Spinal cord (tissue), 10 donors: ENCODE data around the gene ADAMTS18. TPM values are rescaled to one million over a fixed set of nuclear protein-coding genes. Genes with fewer than 3 reads are reported as not detected.

Experiments used
- DNase-seq, 6 donors: peaks; one replicate each; pipeline versions ENCODE4 v3.0.0 to v3.0.0-alpha.2; 2013 to 2015; ENCODE audit warnings: low spot score in 6 of 6, low read depth in 4 of 6
- H3K27ac ChIP-seq: one replicate; pipeline ENCODE4 v1.5.1; 2013; ENCODE audit warnings: low read depth, low read length, control low read depth
- H3K27me3 ChIP-seq: one replicate; pipeline ENCODE4 v1.6.1; 2013; ENCODE audit warnings: low read length; ENCODE audit not compliant: control insufficient read depth, insufficient read depth
- H3K36me3 ChIP-seq: one replicate; pipeline ENCODE4 v1.6.1; 2013; ENCODE audit warnings: low read length; ENCODE audit not compliant: control insufficient read depth, insufficient read depth
- H3K4me1 ChIP-seq: one replicate; pipeline ENCODE4 v1.6.1; 2013; ENCODE audit warnings: low read length; ENCODE audit not compliant: control insufficient read depth, insufficient read depth
- H3K4me3 ChIP-seq: one replicate; pipeline ENCODE4 v1.5.1; 2013; ENCODE audit warnings: low read depth, low read length, control low read depth
- H3K9me3 ChIP-seq: one replicate; pipeline ENCODE4 v1.6.1; 2013; ENCODE audit warnings: low read length; ENCODE audit not compliant: control insufficient read depth, insufficient read depth
- WGBS: methylation state at CpG from one replicate; pipeline ENCODE4 v1.1.5; 2013; ENCODE audit warnings: missing lambda C conversion rate; ENCODE audit not compliant: insufficient coverage; 5-methylcytosine and 5-hydroxymethylcytosine counted together
- polyA plus RNA-seq, 2 donors: library from polyadenylated mRNA; unstranded; fragments of 120-200 nt; gene quantifications; one replicate each; pipeline ENCODE4 v1.2.1, GENCODE V29; 2013; ENCODE audit not compliant: insufficient read length in 2 of 2
- total RNA-seq, 2 donors: library from RNA; depleted of rRNA in 1 of 2; stranded (reverse); fragments of 120-200 nt in 1 of 2; fragments of >200 nt in 1 of 2; gene quantifications; one replicate each; pipeline versions ENCODE4 v1.2.3 to v1.2.4, GENCODE V29; 2013 to 2014
- donor health status: healthy.

The ADAMTS18 gene
- total and polyA plus RNA-seq, 4 donors = 6.7 to 23.9 (median 8.9) TPM

GRCh38 chr16:77442078-77442477 lies 7.2 kb upstream of the ADAMTS18 start:
- no peak overlapping the region for H3K27ac ChIP-seq
- peaks cover 3% of the 10 kb centered on the region for H3K27me3 ChIP-seq
- no peak overlapping the region for H3K4me3 ChIP-seq
- no peaks in the 10 kb centered on the region for H3K9me3 ChIP-seq
- DNase-seq = no peak
- no peaks in the 10 kb centered on the region for H3K36me3 ChIP-seq
- no peaks in the 10 kb centered on the region for H3K4me1 ChIP-seq
- WGBS = 100% methylated on average over 1 of the region's 2 CpGs

DNA sequence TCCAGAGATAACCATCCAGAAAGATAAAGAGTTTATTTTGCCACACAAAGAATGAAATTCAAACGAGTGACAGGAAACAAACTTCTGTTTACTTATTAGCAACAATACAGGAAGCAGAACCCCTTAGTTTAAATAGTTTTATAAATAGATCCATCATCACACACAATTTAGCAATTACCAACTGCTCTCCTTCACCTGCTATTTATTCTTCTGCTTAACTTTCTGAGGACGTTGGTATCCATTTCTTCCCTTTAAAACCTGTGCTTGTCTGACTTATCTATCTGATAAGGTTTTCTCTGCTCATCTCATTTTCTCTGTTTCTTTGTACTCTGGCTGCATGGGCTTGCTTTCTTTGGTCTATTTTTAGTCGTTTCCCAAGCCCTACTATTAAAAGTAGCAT lies 4.3 kb upstream of the ADAMTS18 start:
- H3K27ac ChIP-seq = no peak overlapping the region
- no peaks in the 10 kb centered on the region for H3K36me3 ChIP-seq
- no peaks in the 10 kb centered on the region for H3K9me3 ChIP-seq
- no peak overlapping the region for H3K4me3 ChIP-seq
- peaks cover 9% of the 10 kb centered on the region for H3K4me1 ChIP-seq
- H3K27me3 ChIP-seq = peaks cover 12% of the 10 kb centered on the region
- DNase-seq = no peak
- no CpG with 5 or more reads among the region's 3 CpGs for WGBS

DNA sequence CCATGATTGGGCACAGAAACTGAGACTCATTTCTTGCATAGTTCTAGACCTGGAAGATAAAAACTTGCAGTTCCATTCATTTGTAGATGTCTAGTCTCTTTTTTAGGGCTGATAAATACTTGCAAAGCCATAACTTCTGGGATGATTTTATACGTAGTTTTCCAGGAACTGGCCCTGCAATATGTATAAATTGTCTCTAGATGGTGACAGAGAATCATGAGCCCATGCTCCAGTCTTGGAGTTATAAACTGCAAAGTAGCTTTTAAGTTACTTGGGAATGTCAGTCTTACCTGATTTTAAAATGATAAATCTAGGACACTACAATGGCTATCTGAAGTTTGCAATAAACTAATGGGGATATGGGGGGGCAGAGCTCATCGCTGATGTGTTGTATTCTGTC lies 3.0 kb upstream of the ADAMTS18 start:
- H3K4me3 ChIP-seq = no peak overlapping the region

GRCh38 chr16:77435272-77435820 lies 512 bp upstream of the ADAMTS18 start:
- Histone ChIP-seq H3K27ac (no peak overlapping the region), H3K27me3 (peaks cover 25% of the 10 kb centered on the region), H3K4me3 (no peak overlapping the region), H3K9me3 (no peaks in the 10 kb centered on the region), H3K4me1 (peaks cover 10% of the 10 kb centered on the region), H3K36me3 (no peaks in the 10 kb centered on the region)
- 11% methylated on average over 18 of the region's 20 CpGs for WGBS
- DNase-seq = peak in 2 of 6 donors; percentile 16 to 76

More for the DNA sequence above, 3.0 kb upstream of the ADAMTS18 start:
- Histone ChIP-seq H3K27me3 (peaks cover 21% of the 10 kb centered on the region), H3K36me3 (no peaks in the 10 kb centered on the region), H3K4me1 (peaks cover 10% of the 10 kb centered on the region), H3K27ac (no peak overlapping the region), H3K9me3 (no peaks in the 10 kb centered on the region)
- 86% methylated on average over 1 of the region's 2 CpGs for whole genome bisulfite sequencing
- DNase-seq = peak in 1 of 6 donors; percentile 49

- H3K27ac ChIP-seq = no peak overlapping the region
- peak overlapping the region; percentile 26 for H3K4me3 ChIP-seq
- H3K4me1 ChIP-seq = peaks cover 10% of the 10 kb centered on the region
- WGBS = 2% methylated on average over 12 of the region's 17 CpGs
- H3K36me3 ChIP-seq = no peaks in the 10 kb centered on the region
- no peak for DNase-seq
- H3K9me3 ChIP-seq = no peaks in the 10 kb centered on the region
- peaks cover 25% of the 10 kb centered on the region for H3K27me3 ChIP-seq
Observed at GRCh38 chr16:77434022-77434529, 758 bp downstream of the ADAMTS18 start.

DNA sequence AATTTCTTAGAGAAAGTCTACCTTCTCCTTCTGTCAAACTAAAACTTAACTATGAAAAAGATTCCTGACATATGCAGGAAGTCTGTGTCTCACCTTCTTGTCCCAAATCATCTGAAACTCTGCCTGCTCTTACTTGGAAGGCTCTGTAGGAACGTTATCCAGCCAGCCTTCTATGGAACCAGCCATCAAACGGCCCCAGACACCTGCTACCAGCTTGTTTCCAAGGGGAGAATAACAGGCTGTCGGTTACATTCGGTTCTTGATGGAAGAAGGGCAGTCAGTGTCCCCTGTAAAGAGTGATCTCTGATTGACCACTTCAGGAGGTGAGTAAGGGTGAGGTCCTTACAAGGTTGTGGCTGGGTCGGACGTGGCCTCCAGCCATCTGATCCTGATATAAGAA lies 1.7 kb downstream of the ADAMTS18 start:
- Histone ChIP-seq H3K9me3 (no peaks in the 10 kb centered on the region), H3K27ac (no peak overlapping the region), H3K27me3 (peaks cover 25% of the 10 kb centered on the region), H3K4me1 (peaks cover 10% of the 10 kb centered on the region), H3K4me3 (no peak overlapping the region), H3K36me3 (no peaks in the 10 kb centered on the region)
- 33% methylated on average over 2 of the region's 6 CpGs for WGBS
- no peak for DNase-seq

DNA sequence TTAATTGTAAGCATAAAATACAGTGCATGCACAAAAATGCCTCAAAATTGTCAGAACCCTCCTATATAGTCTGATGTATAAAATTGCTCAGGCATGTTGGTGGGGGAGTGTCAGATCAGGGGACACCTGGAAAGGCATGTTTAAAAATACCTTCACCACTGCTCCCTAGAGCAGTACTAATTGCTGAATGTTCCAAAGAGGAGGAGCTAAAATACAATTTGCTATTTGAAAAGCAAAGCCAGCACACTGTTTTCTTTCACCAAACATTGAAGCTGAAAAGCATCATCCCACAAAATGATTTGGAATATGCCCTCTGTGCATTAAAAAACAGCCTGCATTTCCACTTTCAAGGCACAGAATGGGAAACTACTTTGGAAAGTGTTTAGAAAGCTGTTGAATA lies 2.6 kb downstream of the ADAMTS18 start:
- Histone ChIP-seq H3K36me3 (no peaks in the 10 kb centered on the region), H3K4me3 (no peak overlapping the region), H3K27me3 (peaks cover 27% of the 10 kb centered on the region), H3K27ac (no peak overlapping the region), H3K4me1 (peaks cover 10% of the 10 kb centered on the region), H3K9me3 (no peaks in the 10 kb centered on the region)
- DNase-seq = no peak

- H3K4me1 ChIP-seq = peaks cover 10% of the 10 kb centered on the region
- peaks cover 27% of the 10 kb centered on the region for H3K27me3 ChIP-seq
- peak in 2 of 6 donors; percentile 37 to 89 for DNase-seq
- H3K27ac ChIP-seq = no peak overlapping the region
- no peaks in the 10 kb centered on the region for H3K36me3 ChIP-seq
- 25% methylated on average over 14 of the region's 17 CpGs for WGBS
- no peaks in the 10 kb centered on the region for H3K9me3 ChIP-seq
- H3K4me3 ChIP-seq = peak overlapping the region; percentile 0
Observed at GRCh38 chr16:77430787-77431585, 3.8 kb downstream of the ADAMTS18 start.

DNA sequence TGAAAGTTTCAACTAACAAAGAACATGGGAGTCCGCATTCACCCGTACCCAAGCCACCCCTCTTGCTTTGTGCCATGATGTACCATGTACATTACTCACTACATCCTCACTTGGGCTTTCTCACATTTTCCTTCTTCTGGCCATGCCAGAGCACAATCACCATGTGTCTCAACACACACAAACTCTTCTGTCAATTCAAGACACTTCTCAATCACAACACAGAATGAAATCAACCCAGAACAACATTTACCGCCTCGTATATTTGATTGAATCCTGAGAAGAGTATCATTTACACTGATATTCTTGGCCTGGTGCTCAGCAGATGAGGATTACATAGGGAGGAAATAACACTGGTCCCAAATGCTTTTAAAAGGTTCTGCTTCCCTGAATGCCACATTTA lies 4.5 kb downstream of the ADAMTS18 start:
- H3K9me3 ChIP-seq = no peaks in the 10 kb centered on the region
- peaks cover 8% of the 10 kb centered on the region for H3K4me1 ChIP-seq
- DNase-seq = peak in 1 of 6 donors; percentile 16
- H3K27ac ChIP-seq = no peak overlapping the region
- H3K4me3 ChIP-seq = no peak overlapping the region
- H3K36me3 ChIP-seq = no peaks in the 10 kb centered on the region
- peaks cover 24% of the 10 kb centered on the region for H3K27me3 ChIP-seq
- WGBS = 67% methylated on average over 1 of the region's 4 CpGs
